Inflammatory macrophage treated with lipopolysaccharide for 1 hour (primary cell): Measurements from ENCODE around the gene GATA2.

Experiments
- DNase-seq, 2 donors: peaks; one replicate each; pipeline ENCODE4 v3.0.0-alpha.2; 2020 to 2022

GATA2 gene

GRCh38 chr3:128432301-128432970 lies 60.6 kb downstream of the GATA2 start:
- no peak for DNase-seq

GRCh38 chr3:128431803-128432300 lies 61.1 kb downstream of the GATA2 start:
- no peak for DNase-seq

DNA sequence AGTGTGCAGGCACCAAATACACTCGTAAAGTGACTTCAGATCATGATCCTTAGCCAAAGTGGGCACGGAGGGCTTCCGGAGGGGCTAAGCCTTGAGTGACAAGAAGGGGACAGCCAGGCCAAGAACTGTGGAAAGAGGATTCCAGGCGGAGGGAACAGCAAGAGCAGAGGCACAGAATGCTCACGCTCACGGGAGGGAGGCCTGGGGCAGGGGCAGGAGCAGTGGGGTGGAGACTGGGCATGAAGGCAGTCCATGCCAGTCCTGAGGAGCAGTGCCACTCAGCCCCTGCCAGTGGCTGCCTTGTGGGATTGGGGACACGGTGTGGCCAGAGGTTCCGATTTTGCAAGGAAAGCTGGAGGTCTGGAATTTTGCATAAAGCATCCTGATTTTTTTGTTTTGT lies 62.3 kb downstream of the GATA2 start:
- DNase-seq: no peak

DNA sequence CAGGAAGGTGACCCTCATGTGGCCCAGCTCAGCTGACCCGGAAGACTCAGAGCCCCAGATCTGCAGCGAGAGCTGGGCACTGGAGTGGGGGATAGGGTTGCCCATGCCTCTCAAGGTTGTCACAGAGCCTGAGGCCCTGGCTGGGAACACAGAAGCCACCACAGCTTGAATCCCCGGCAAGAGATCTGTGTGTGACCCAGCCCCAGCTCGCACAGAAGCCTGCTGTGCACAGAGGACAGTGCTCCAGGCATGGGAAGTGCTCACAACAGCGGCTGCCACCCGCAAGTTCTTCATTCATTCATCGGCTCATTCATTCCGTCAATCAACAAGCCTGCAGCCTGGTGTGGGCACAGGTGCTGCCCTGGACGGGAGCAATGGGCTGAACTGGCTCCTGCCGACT lies 62.7 kb downstream of the GATA2 start:
- no peak for DNase-seq

DNA sequence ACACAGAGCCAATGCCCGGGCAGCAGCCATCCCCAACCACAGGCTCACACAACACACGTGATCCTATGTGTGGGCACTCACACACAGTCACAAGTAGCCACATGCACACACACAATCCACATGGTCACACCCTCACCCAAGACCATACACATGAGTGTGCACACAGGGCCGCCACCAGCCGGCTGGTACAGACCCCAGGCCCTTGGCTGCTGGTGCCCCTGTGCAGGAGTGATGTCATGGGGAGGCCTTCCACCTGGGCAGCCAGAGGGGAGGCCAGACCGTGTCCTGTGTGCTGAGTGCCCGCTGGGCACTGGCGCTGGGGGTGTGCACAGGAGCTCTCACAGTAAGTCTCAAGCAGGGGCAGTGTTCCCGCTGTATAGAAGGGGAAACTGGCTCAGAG lies 63.2 kb downstream of the GATA2 start:
- no peak for DNase-seq
